ENCODE data around the gene ARHGAP10.

DNA sequence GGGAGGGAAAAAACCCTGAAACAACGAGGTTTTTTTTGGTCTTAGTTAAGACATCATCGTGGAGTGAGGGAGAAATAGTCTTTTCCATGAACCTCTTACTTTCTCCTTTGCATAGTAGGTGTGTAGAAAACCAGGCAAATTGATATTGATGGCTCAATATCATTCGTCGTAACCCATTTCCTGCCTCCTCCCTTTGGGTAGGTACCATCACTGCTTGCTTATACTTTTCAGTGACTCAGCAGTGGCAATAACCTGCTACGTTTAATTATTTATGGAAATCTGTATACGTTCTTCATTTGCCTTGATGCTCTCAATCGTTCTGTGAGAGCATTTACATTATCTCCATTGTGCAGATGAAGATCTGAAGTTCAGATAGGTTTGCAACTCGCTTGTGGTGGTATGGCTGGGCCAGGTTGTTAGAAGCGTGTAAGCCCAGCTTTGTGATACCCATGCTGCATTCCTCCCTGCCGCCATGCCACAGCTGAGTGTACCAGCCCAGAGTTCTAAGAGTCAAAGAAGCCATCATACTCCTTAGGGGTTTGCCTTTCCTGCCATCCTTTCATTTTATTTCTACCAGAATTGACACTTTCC is 212.9 kb downstream of the ARHGAP10 start:
- TF ChIP-seq GATA2 (IDR thresholded peaks at IDR 0.05; ENCODE audit: low read depth, low read length) (no peak), GATA3 (IDR thresholded peaks at IDR 0.05; ENCODE audit: low read depth, low read length) (no peak)

Measured in SH-SY5Y (cell line).